ENCODE results near the gene CD300LF. TPM values are rescaled to one million over a fixed set of nuclear protein-coding genes. Genes with fewer than 3 reads are reported as not detected.

Gene CD300LF
- total RNA-seq, 1 donor from 2014 or later, result not detected

DNA sequence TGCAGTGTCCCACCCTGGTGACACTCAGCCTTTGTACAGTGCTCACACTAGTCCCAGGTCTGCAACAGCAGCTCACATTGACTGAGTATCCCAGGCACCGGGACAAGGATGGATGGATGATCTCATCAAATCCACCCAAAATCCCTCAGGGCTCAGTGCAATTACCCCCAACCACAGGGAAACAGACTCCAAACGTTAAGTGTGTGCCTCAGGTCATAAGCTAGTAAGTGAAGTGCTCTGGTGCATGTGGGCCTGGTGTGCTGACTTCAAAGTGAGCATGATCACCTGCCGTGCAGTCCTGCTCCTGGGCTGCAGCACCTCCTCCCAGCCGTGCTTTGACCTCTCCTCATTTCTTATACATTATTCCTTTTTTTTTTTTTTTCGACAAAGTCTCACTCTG lies 58.0 kb downstream of the CD300LF start:
- no peak overlapping the region for H3K27ac Mint-ChIP-seq
- peaks cover 61% of the 10 kb centered on the region for H3K27me3 Mint-ChIP-seq
- no peaks in the 10 kb centered on the region for H3K9me3 Mint-ChIP-seq (ENCODE audit: low read depth)
- TF ChIP-seq, protein P1, sequence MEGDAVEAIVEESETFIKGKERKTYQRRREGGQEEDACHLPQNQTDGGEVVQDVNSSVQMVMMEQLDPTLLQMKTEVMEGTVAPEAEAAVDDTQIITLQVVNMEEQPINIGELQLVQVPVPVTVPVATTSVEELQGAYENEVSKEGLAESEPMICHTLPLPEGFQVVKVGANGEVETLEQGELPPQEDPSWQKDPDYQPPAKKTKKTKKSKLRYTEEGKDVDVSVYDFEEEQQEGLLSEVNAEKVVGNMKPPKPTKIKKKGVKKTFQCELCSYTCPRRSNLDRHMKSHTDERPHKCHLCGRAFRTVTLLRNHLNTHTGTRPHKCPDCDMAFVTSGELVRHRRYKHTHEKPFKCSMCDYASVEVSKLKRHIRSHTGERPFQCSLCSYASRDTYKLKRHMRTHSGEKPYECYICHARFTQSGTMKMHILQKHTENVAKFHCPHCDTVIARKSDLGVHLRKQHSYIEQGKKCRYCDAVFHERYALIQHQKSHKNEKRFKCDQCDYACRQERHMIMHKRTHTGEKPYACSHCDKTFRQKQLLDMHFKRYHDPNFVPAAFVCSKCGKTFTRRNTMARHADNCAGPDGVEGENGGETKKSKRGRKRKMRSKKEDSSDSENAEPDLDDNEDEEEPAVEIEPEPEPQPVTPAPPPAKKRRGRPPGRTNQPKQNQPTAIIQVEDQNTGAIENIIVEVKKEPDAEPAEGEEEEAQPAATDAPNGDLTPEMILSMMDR (IDR thresholded peaks at IDR 0.05; ENCODE audit: unreplicated experiment), result no peak
- H3K4me3 Mint-ChIP-seq (ENCODE audit: low read depth), result no peak overlapping the region
- no peaks in the 10 kb centered on the region for H3K36me3 Mint-ChIP-seq (ENCODE audit: insufficient read depth)
- H3K4me1 Mint-ChIP-seq (ENCODE audit: low read depth), result no peaks in the 10 kb centered on the region
- DNase-seq (ENCODE audit: low spot score, unreplicated experiment), result no peak

DNA sequence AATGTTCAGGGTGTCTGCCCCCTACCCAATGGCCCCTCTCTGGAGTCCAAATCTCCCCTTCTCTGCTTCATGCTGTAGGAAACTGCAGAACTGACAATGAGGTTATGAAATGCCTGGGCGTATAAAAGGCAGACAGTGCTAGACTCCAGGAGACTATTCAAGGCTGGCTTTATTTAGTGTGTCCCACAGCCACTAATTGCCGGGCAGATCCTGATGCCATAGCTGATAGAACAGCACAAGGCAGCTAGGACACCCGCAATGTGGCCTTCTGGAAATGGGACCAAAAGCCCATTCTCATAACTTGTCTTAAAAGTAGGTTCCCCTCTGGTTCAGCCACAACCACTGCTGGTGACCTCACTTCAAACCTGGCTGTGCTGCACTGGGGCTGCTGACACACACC lies 60.7 kb downstream of the CD300LF start:
- peaks cover 57% of the 10 kb centered on the region for H3K27me3 Mint-ChIP-seq

DNA sequence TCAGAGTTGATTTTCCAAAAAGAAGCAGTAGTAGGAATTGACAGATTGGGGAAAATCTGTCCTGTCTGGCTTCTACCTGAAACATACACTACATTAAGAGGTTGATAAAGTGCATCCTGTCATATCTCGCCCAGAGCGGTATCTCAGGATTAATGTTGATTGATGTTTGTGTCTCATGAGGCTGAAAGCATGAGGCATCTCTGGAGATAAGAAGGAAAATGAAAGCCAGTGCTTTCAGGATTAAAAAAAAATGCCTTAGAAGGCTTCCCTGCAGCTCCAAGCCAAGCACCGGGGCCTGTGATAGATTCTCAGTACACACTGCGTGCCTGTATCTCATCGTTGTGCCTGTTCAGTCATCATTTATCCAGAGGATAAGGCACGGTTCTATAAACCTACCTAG lies 62.8 kb downstream of the CD300LF start:
- Mint-ChIP-seq H3K27me3 (peaks cover 52% of the 10 kb centered on the region), H3K4me3 (ENCODE audit: low read depth) (no peak overlapping the region), H3K9me3 (ENCODE audit: low read depth) (peaks cover 2% of the 10 kb centered on the region), H3K4me1 (ENCODE audit: low read depth) (no peaks in the 10 kb centered on the region), H3K27ac (no peak overlapping the region), H3K36me3 (ENCODE audit: insufficient read depth) (no peaks in the 10 kb centered on the region)
- TF ChIP-seq, protein P1 (IDR thresholded peaks at IDR 0.05; ENCODE audit: unreplicated experiment), result no peak
- DNase-seq (ENCODE audit: low spot score, unreplicated experiment), result no peak

More for the DNA sequence above, 60.7 kb downstream of the CD300LF start:
- Mint-ChIP-seq H3K36me3 (ENCODE audit: insufficient read depth) (no peaks in the 10 kb centered on the region), H3K4me3 (ENCODE audit: low read depth) (no peak overlapping the region), H3K27ac (no peak overlapping the region), H3K9me3 (ENCODE audit: low read depth) (no peaks in the 10 kb centered on the region), H3K4me1 (ENCODE audit: low read depth) (no peaks in the 10 kb centered on the region)
- TF ChIP-seq, protein P1 (IDR thresholded peaks at IDR 0.05; ENCODE audit: unreplicated experiment), result no peak
- no peak for DNase-seq (ENCODE audit: low spot score, unreplicated experiment)

DNA sequence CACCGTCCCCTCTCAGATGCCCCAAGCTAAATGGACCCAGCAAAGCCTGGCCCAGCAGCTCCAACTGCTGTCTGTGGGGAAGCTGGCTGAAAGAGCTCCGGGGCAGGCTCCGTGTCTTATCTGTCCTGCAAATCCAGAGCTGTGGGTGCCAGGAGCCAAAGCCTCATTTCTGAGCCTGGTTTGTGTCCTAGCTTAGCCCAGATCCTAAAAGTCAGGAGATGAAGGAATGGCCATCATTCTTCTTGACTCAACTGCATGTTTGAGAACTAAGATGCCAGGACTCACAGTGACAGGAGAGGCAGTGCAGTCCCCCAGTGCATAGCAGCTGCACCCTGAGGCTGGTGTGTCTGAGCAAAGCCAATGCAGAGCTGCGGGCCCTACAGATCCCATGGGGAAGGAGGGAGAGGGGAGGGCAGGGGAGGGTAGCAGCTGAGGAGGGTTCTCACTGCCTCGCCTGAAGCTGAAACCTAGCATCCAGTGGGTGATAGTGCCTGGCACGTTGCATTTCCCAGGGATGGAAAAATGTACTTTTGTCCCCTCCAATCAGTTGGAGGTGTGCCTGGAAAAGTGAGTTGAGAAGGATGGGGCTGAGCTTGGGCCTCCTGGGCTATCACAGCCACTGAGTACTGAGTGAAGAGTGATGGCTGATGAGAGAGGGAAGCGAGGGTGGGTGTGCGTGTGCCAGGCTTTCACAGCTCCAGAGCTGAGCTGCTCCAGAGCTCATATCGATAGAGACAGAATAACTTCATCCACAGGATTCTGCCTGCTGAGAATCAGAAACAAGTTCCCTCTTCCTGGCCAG lies 64.7 kb downstream of the CD300LF start:
- no peak overlapping the region for H3K27ac Mint-ChIP-seq
- no peaks in the 10 kb centered on the region for H3K4me1 Mint-ChIP-seq (ENCODE audit: low read depth)
- DNase-seq (ENCODE audit: low spot score, unreplicated experiment), result no peak
- peaks cover 2% of the 10 kb centered on the region for H3K9me3 Mint-ChIP-seq (ENCODE audit: low read depth)
- no peaks in the 10 kb centered on the region for H3K36me3 Mint-ChIP-seq (ENCODE audit: insufficient read depth)
- H3K27me3 Mint-ChIP-seq, result peaks cover 58% of the 10 kb centered on the region
- H3K4me3 Mint-ChIP-seq (ENCODE audit: low read depth), result no peak overlapping the region
- TF ChIP-seq, protein P1 (IDR thresholded peaks at IDR 0.05; ENCODE audit: unreplicated experiment), result no peak

DNA sequence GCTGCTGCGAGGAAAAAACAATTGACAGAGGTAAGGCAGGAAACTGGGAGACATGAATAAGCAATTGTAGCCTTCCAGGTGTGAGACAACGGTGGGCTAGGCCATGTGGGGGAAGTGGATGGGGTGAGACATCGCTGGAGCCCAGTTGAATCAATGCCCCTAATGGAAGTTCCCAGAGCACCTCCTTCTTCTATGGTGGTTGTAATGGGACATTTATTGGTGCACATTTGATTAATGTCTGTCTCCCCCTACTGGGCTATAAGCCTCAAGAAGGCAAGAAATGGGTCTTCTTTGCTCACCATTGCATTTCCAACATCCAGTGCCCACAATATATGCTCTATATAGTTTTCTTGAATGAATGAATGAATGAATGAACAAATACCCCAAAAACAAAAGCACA lies 66.5 kb downstream of the CD300LF start:
- Mint-ChIP-seq H3K27ac (no peak overlapping the region), H3K4me1 (ENCODE audit: low read depth) (no peaks in the 10 kb centered on the region), H3K4me3 (ENCODE audit: low read depth) (no peak overlapping the region), H3K27me3 (peaks cover 54% of the 10 kb centered on the region), H3K36me3 (ENCODE audit: insufficient read depth) (no peaks in the 10 kb centered on the region), H3K9me3 (ENCODE audit: low read depth) (peaks cover 2% of the 10 kb centered on the region)
- DNase-seq (ENCODE audit: low spot score, unreplicated experiment), result no peak
- TF ChIP-seq, protein P1 (IDR thresholded peaks at IDR 0.05; ENCODE audit: unreplicated experiment), result no peak
